Liver (tissue), 9 donors: Measurements from ENCODE around the gene INO80. TPM values are rescaled to one million over a fixed set of nuclear protein-coding genes. Genes with fewer than 3 reads are reported as not detected.

ENCODE experiments used
- DNase-seq: peaks from one replicate; pipeline ENCODE4 v3.0.0-alpha.2; 2017; ENCODE audit warnings: low spot score
- H3K27ac ChIP-seq, 2 donors: one replicate each; pipeline ENCODE4 v1.7.0; 2013; ENCODE audit warnings: inconsistent platforms in 2 of 2, low read length in 2 of 2, control low read depth in 1 of 2, low read depth in 1 of 2, mild to moderate bottlenecking in 1 of 2
- H3K27me3 ChIP-seq, 4 donors: one replicate each; pipeline versions ENCODE4 v1.6.1 to v1.7.0; 2013; ENCODE audit warnings: low read length in 3 of 4, inconsistent platforms in 1 of 4, mild to moderate bottlenecking in 1 of 4, moderate library complexity in 1 of 4; ENCODE audit not compliant: control insufficient read depth in 4 of 4, insufficient read depth in 4 of 4
- H3K36me3 ChIP-seq, 4 donors: one replicate each; pipeline versions ENCODE4 v1.6.1 to v1.7.0; 2013; ENCODE audit warnings: low read length in 3 of 4, mild to moderate bottlenecking in 3 of 4, low read depth in 1 of 4, moderate library complexity in 1 of 4; ENCODE audit not compliant: control insufficient read depth in 4 of 4, insufficient read depth in 3 of 4
- H3K4me1 ChIP-seq, 4 donors: one replicate each; pipeline versions ENCODE4 v1.6.1 to v1.7.0; 2013; ENCODE audit warnings: low read length in 3 of 4, mild to moderate bottlenecking in 3 of 4, moderate library complexity in 1 of 4; ENCODE audit not compliant: control insufficient read depth in 4 of 4, insufficient read depth in 4 of 4
- H3K4me3 ChIP-seq, 3 donors: one replicate each; pipeline versions ENCODE4 v1.6.1 to v1.7.0; 2013; ENCODE audit warnings: low read length in 3 of 3, control low read depth in 1 of 3, low read depth in 1 of 3, mild to moderate bottlenecking in 1 of 3
- H3K9ac ChIP-seq, 2 donors: one replicate each; pipeline ENCODE4 v1.7.0; 2013; ENCODE audit warnings: low read length in 2 of 2, mild to moderate bottlenecking in 2 of 2, moderate library complexity in 2 of 2, control low read depth in 1 of 2, low read depth in 1 of 2
- H3K9me3 ChIP-seq, 4 donors: one replicate each; pipeline versions ENCODE4 v1.6.1 to v1.7.0; 2013; ENCODE audit warnings: low read length in 3 of 4; ENCODE audit not compliant: control insufficient read depth in 4 of 4
- EGR1 ChIP-seq, 2 donors: IDR thresholded peaks; 2 replicates each; pipeline ENCODE4 v1.6.1; 2016 to 2018; ENCODE audit warnings: antibody characterized with exemption in 2 of 2, low read depth in 2 of 2
- FOXA1 ChIP-seq: IDR thresholded peaks from 2 replicates; pipeline ENCODE4 v1.6.1; 2016; ENCODE audit warnings: antibody characterized with exemption
- FOXA2 ChIP-seq: IDR thresholded peaks from 2 replicates; pipeline ENCODE4 v1.6.1; 2016; ENCODE audit warnings: antibody characterized with exemption
- GABPA ChIP-seq, 2 donors: IDR thresholded peaks in 1 of 2; conservative IDR thresholded peaks in 1 of 2; 2 replicates each; pipeline ENCODE4 v1.6.1; 2016; ENCODE audit warnings: antibody characterized with exemption in 2 of 2, mild to moderate bottlenecking in 1 of 2, moderate library complexity in 1 of 2
- JUND ChIP-seq, 2 donors: IDR thresholded peaks; 2 replicates each; pipeline ENCODE4 v1.6.1; 2016; ENCODE audit warnings: antibody characterized with exemption in 2 of 2
- NR2F2 ChIP-seq: IDR thresholded peaks from 2 replicates; pipeline ENCODE4 v1.6.1; 2016; ENCODE audit warnings: antibody characterized with exemption
- RAD21 ChIP-seq, 2 donors: IDR thresholded peaks; 2 replicates each; pipeline ENCODE4 v1.6.1; 2016; ENCODE audit warnings: antibody characterized with exemption in 2 of 2, mild to moderate bottlenecking in 2 of 2
- RXRA ChIP-seq, 2 donors: IDR thresholded peaks; 2 replicates each; pipeline ENCODE4 v1.6.1; 2017 to 2018; ENCODE audit warnings: antibody characterized with exemption in 2 of 2, mild to moderate bottlenecking in 1 of 2
- SP1 ChIP-seq: IDR thresholded peaks from 2 replicates; pipeline ENCODE4 v1.6.1; 2018; ENCODE audit warnings: antibody characterized with exemption, mild to moderate bottlenecking
- TAF1 ChIP-seq: conservative IDR thresholded peaks from 2 replicates; pipeline ENCODE4 v1.6.1; 2016; ENCODE audit warnings: antibody characterized with exemption, mild to moderate bottlenecking
- YY1 ChIP-seq: IDR thresholded peaks from 2 replicates; pipeline ENCODE4 v1.6.1; 2016; ENCODE audit warnings: antibody characterized with exemption, mild to moderate bottlenecking
- WGBS: extraction: QIAGEN DNeasy Blood & Tissue Kit; methylation state at CpG from one replicate; pipeline ENCODE4 v1.1.7; 2013; 5-methylcytosine and 5-hydroxymethylcytosine counted together
- polyA plus RNA-seq, 2 donors: library from polyadenylated mRNA; stranded (reverse) in 1 of 2; unstranded in 1 of 2; fragments of 200-250 nt in 1 of 2; fragments of >200 nt in 1 of 2; fragmentation: Nextera tagmentation in 1 of 2; extraction: Ambion mirVana in 1 of 2; gene quantifications; one replicate each; pipeline versions ENCODE4 v1.2.1 to v1.2.3, GENCODE V29; 2013 to 2015
- total RNA-seq, 2 donors: library from RNA; depleted of rRNA; stranded (reverse); fragments of >200 nt; gene quantifications; one replicate each; pipeline ENCODE4 v1.2.3, GENCODE V29; 2014
- TF ChIP-seq, protein P1 (sequence below): IDR thresholded peaks from 2 replicates; pipeline ENCODE4 v1.6.1; 2016; ENCODE audit warnings: antibody characterized with exemption
- TF ChIP-seq, protein P2 (sequence below): IDR thresholded peaks from 2 replicates; pipeline ENCODE4 v1.6.1; 2016; ENCODE audit warnings: antibody characterized with exemption
- TF ChIP-seq, protein P3 (sequence below): IDR thresholded peaks from 2 replicates; pipeline ENCODE4 v1.6.1; 2016; ENCODE audit warnings: antibody characterized with exemption, mild to moderate bottlenecking
- TF ChIP-seq, protein P4 (sequence below): IDR thresholded peaks from 2 replicates; pipeline ENCODE4 v1.6.1; 2016; ENCODE audit warnings: antibody characterized with exemption
- TF ChIP-seq, protein P5 (sequence below): fragments of 150-350 bp; IDR thresholded peaks from 2 replicates; pipeline ENCODE4 v1.5.1; 2017; ENCODE audit warnings: improper control_type of control experiment, low read depth, low read length; ENCODE audit not compliant: missing input control
- donor health status: healthy.
- donor health status: healthy.
- donor health status: healthy.
- donor health status: healthy.
- donor health status: healthy.

The INO80 gene
- total and polyA plus RNA-seq, 4 donors, result 3.2 to 19.7 (median 9.4) TPM

DNA sequence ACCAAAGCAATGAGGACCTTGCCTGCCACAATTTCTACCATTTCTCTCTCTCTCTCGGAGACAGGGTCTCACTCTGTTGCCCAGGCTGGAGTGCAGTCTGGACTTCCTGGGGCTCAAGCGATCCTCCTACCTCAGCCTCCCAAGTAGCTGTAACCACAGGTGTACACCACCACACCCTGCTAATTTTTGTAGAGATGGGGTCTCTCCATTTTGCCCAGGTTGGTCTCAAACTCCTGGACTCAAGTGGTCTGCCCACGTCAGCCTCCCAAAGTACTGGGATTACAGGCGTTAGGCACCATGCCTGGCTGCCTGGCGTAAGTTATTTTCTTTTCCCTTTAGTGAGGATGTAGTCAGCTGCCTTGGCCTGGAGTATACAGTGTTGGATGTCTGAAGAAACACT is 37.7 kb upstream of the INO80 start:
- H3K36me3 ChIP-seq, result no peaks in the 10 kb centered on the region
- no peak overlapping the region for H3K4me3 ChIP-seq
- no peaks in the 10 kb centered on the region for H3K27me3 ChIP-seq
- no peak overlapping the region for H3K9ac ChIP-seq
- H3K9me3 ChIP-seq, result peaks cover 0 to 2% (median 0%) of the 10 kb centered on the region in 4 donors
- peaks cover 7 to 20% (median 14%) of the 10 kb centered on the region in 4 donors for H3K4me1 ChIP-seq
- no peak for TF ChIP-seq NR2F2
- TF ChIP-seq, protein P1, sequence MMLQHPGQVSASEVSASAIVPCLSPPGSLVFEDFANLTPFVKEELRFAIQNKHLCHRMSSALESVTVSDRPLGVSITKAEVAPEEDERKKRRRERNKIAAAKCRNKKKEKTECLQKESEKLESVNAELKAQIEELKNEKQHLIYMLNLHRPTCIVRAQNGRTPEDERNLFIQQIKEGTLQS, result no peak
- TF ChIP-seq, protein P2, sequence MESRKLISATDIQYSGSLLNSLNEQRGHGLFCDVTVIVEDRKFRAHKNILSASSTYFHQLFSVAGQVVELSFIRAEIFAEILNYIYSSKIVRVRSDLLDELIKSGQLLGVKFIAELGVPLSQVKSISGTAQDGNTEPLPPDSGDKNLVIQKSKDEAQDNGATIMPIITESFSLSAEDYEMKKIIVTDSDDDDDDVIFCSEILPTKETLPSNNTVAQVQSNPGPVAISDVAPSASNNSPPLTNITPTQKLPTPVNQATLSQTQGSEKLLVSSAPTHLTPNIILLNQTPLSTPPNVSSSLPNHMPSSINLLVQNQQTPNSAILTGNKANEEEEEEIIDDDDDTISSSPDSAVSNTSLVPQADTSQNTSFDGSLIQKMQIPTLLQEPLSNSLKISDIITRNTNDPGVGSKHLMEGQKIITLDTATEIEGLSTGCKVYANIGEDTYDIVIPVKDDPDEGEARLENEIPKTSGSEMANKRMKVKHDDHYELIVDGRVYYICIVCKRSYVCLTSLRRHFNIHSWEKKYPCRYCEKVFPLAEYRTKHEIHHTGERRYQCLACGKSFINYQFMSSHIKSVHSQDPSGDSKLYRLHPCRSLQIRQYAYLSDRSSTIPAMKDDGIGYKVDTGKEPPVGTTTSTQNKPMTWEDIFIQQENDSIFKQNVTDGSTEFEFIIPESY, result no peak
- TF ChIP-seq FOXA1, result no peak
- TF ChIP-seq FOXA2, result no peak
- no peak for TF ChIP-seq YY1
- TF ChIP-seq JUND (IDR thresholded peaks at IDR 0.05), result no peak
- TF ChIP-seq EGR1 (IDR thresholded peaks at IDR 0.05; ENCODE audit: low read depth in 2 of 2), result no peak
- TF ChIP-seq, protein P3, sequence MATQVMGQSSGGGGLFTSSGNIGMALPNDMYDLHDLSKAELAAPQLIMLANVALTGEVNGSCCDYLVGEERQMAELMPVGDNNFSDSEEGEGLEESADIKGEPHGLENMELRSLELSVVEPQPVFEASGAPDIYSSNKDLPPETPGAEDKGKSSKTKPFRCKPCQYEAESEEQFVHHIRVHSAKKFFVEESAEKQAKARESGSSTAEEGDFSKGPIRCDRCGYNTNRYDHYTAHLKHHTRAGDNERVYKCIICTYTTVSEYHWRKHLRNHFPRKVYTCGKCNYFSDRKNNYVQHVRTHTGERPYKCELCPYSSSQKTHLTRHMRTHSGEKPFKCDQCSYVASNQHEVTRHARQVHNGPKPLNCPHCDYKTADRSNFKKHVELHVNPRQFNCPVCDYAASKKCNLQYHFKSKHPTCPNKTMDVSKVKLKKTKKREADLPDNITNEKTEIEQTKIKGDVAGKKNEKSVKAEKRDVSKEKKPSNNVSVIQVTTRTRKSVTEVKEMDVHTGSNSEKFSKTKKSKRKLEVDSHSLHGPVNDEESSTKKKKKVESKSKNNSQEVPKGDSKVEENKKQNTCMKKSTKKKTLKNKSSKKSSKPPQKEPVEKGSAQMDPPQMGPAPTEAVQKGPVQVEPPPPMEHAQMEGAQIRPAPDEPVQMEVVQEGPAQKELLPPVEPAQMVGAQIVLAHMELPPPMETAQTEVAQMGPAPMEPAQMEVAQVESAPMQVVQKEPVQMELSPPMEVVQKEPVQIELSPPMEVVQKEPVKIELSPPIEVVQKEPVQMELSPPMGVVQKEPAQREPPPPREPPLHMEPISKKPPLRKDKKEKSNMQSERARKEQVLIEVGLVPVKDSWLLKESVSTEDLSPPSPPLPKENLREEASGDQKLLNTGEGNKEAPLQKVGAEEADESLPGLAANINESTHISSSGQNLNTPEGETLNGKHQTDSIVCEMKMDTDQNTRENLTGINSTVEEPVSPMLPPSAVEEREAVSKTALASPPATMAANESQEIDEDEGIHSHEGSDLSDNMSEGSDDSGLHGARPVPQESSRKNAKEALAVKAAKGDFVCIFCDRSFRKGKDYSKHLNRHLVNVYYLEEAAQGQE, result no peak
- TF ChIP-seq, protein P4, sequence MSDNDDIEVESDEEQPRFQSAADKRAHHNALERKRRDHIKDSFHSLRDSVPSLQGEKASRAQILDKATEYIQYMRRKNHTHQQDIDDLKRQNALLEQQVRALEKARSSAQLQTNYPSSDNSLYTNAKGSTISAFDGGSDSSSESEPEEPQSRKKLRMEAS, result no peak
- no peak for TF ChIP-seq RXRA (IDR thresholded peaks at IDR 0.05)
- no peak for TF ChIP-seq RAD21 (IDR thresholded peaks at IDR 0.05)
- TF ChIP-seq, protein P5, sequence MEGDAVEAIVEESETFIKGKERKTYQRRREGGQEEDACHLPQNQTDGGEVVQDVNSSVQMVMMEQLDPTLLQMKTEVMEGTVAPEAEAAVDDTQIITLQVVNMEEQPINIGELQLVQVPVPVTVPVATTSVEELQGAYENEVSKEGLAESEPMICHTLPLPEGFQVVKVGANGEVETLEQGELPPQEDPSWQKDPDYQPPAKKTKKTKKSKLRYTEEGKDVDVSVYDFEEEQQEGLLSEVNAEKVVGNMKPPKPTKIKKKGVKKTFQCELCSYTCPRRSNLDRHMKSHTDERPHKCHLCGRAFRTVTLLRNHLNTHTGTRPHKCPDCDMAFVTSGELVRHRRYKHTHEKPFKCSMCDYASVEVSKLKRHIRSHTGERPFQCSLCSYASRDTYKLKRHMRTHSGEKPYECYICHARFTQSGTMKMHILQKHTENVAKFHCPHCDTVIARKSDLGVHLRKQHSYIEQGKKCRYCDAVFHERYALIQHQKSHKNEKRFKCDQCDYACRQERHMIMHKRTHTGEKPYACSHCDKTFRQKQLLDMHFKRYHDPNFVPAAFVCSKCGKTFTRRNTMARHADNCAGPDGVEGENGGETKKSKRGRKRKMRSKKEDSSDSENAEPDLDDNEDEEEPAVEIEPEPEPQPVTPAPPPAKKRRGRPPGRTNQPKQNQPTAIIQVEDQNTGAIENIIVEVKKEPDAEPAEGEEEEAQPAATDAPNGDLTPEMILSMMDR, result no peak
- TF ChIP-seq GABPA (IDR thresholded peaks at IDR 0.05 in 1 of 2, conservative IDR thresholded peaks at IDR 0.05 in 1 of 2), result no peak
- no peak for TF ChIP-seq SP1
- no peak for TF ChIP-seq TAF1
- 95% methylated on average over 5 of the region's 5 CpGs for WGBS
- H3K27ac ChIP-seq, result no peak overlapping the region
- no peak for DNase-seq
